ENCODE measurements around the gene OSBPL6. TPM values are rescaled to one million over a fixed set of nuclear protein-coding genes. Genes with fewer than 3 reads are reported as not detected.
A peak's percentile ranks its signal among the peaks of the same experiment; 100 is the strongest.

Gene OSBPL6
- total and polyA plus RNA-seq, 2 of the 13 experiments (the other 11 are each of a cell fraction or from before 2014, with no cell fraction given): 0.03 to 0.11 TPM

GRCh38 chr2:178325268-178325667 is 131.0 kb downstream of the OSBPL6 start (continued):
- no peak for TF ChIP-seq CCDC6 (CRISPR knock-in tag; IDR thresholded peaks at IDR 0.05)

DNA sequence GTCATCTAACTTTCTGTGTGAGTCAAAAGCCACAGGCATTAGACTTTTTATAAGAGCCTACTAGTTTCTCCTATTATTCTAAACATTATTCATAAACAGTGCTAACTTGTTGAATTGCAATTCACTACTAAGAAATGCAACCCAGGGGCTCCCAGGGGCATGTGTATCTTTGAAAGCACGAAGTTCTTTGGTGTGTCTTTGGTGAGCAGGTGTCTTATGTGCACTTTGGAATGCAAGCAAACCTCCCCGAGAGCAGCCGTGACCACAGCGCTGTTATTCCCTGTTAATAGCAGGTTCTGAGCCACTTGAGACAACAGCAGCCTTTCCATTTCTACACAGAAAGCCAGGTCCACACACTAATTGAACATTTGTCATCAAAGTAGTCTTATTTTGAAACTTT is 133.2 kb downstream of the OSBPL6 start:
- FAIRE-seq (peak; percentile 32), ATAC-seq (peak; percentile 73), DNase-seq (ENCODE audit: low spot score) (no peak)
- POLR2A ChIA-PET: no interaction called here
- intact Hi-C loops (cut with micrococcal nuclease; ENCODE audit: unreplicated experiment) (no loop called here), in situ Hi-C loops (cut with HindIII; ENCODE audit: extremely low pct_ligation_motif_present, low pct_unique_long_range_greater_than_20kb) (no loop called here)
- H3K4me1 ChIP-seq (ENCODE audit: insufficient read depth, low read length): peaks cover 38% of the 10 kb centered on the region
- H3K4me3 ChIP-seq (replicated peaks in 1 of 3; ENCODE audit: insufficient read depth in 1 of 3, low read depth in 2 of 3, low read length in 3 of 3): no peak overlapping the region
- peaks cover 0 to 5% of the 10 kb centered on the region in 2 experiments; a peak in 1 of 5 replicates for H3K27me3 ChIP-seq (ENCODE audit: control insufficient read depth in 1 of 2, insufficient read depth in 2 of 2, low read length in 2 of 2)
- WGBS (ENCODE audit: low lambda C conversion rate): 0% methylated on average over 4 of the region's 4 CpGs
- no peak overlapping the region for H3K27ac ChIP-seq (ENCODE audit: extremely low read length, insufficient read depth, low read length)
- H4K20me1 ChIP-seq (ENCODE audit: insufficient read depth, low read length): no peaks in the 10 kb centered on the region
- no TSS peak for BruUV-seq (replicated peaks)
- CTCF ChIA-PET (ENCODE audit: low intra/inter-chr PET ratio, low total read pairs): no interaction called here
- TF ChIP-seq HNF4A (CRISPR knock-in tag; IDR thresholded peaks at IDR 0.05) (peak; percentile 50), HNF4G (IDR thresholded peaks at IDR 0.05; ENCODE audit: borderline replicate concordance, low read depth, low read length) (0 out of 2 replicates have a peak, but pooled peaks have one; percentile 15), HNF4G (CRISPR knock-in tag; IDR thresholded peaks at IDR 0.05; ENCODE audit: borderline replicate concordance, low read depth) (no peak), E2F1 (CRISPR knock-in tag; IDR thresholded peaks at IDR 0.05) (0 out of 2 replicates have a peak, but pooled peaks have one; percentile 27), ELK4 (CRISPR knock-in tag; IDR thresholded peaks at IDR 0.05; ENCODE audit: borderline replicate concordance) (no peak), HDAC1 (CRISPR knock-in tag; IDR thresholded peaks at IDR 0.05) (0 out of 2 replicates have a peak, but pooled peaks have one; percentile 24), ARNT (IDR thresholded peaks at IDR 0.05) (no peak)
- TF ChIP-seq, protein P1, sequence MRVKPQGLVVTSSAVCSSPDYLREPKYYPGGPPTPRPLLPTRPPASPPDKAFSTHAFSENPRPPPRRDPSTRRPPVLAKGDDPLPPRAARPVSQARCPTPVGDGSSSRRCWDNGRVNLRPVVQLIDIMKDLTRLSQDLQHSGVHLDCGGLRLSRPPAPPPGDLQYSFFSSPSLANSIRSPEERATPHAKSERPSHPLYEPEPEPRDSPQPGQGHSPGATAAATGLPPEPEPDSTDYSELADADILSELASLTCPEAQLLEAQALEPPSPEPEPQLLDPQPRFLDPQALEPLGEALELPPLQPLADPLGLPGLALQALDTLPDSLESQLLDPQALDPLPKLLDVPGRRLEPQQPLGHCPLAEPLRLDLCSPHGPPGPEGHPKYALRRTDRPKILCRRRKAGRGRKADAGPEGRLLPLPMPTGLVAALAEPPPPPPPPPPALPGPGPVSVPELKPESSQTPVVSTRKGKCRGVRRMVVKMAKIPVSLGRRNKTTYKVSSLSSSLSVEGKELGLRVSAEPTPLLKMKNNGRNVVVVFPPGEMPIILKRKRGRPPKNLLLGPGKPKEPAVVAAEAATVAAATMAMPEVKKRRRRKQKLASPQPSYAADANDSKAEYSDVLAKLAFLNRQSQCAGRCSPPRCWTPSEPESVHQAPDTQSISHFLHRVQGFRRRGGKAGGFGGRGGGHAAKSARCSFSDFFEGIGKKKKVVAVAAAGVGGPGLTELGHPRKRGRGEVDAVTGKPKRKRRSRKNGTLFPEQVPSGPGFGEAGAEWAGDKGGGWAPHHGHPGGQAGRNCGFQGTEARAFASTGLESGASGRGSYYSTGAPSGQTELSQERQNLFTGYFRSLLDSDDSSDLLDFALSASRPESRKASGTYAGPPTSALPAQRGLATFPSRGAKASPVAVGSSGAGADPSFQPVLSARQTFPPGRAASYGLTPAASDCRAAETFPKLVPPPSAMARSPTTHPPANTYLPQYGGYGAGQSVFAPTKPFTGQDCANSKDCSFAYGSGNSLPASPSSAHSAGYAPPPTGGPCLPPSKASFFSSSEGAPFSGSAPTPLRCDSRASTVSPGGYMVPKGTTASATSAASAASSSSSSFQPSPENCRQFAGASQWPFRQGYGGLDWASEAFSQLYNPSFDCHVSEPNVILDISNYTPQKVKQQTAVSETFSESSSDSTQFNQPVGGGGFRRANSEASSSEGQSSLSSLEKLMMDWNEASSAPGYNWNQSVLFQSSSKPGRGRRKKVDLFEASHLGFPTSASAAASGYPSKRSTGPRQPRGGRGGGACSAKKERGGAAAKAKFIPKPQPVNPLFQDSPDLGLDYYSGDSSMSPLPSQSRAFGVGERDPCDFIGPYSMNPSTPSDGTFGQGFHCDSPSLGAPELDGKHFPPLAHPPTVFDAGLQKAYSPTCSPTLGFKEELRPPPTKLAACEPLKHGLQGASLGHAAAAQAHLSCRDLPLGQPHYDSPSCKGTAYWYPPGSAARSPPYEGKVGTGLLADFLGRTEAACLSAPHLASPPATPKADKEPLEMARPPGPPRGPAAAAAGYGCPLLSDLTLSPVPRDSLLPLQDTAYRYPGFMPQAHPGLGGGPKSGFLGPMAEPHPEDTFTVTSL (CRISPR knock-in tag; IDR thresholded peaks at IDR 0.05; ENCODE audit: borderline replicate concordance): 0 out of 2 replicates have a peak, but pooled peaks have one; percentile 33
- no peaks in the 10 kb centered on the region for H3K36me3 ChIP-seq (replicated peaks in 1 of 2; ENCODE audit: control insufficient read depth in 1 of 2, insufficient read depth in 2 of 2, low read length in 2 of 2)
- H2AFZ ChIP-seq (ENCODE audit: low read length): no peak overlapping the region
- H3K79me2 ChIP-seq (ENCODE audit: insufficient read depth, low read length): no peaks in the 10 kb centered on the region
- peak overlapping the region; percentile 25; the same call in 1 of the 2 replicates for H3K4me2 ChIP-seq (ENCODE audit: low read depth, low read length)
- H3K9me3 ChIP-seq (ENCODE audit: low read length): no peaks in the 10 kb centered on the region
- H3K9ac ChIP-seq (ENCODE audit: insufficient read depth, low read depth, low read length): no peak overlapping the region
